GM12891 (cell line): Measurements from ENCODE around the gene ZNF81.

ENCODE experiments used
- PAX5 ChIP-seq: IDR thresholded peaks from 2 replicates; pipeline ENCODE4 v1.6.1; 2011; ENCODE audit warnings: low read length, moderate library complexity, mild to moderate bottlenecking; ENCODE audit not compliant: insufficient read depth, severe bottlenecking
- POLR2A ChIP-seq: IDR thresholded peaks from 2 replicates; pipeline ENCODE4 v1.6.1; 2011; ENCODE audit warnings: low read depth, low read length, control low read depth
- POLR2AphosphoS5 ChIP-seq: IDR thresholded peaks from 2 replicates; pipeline ENCODE4 v1.6.1; 2011; ENCODE audit warnings: low read depth, low read length, control low read depth
- SPI1 ChIP-seq: IDR thresholded peaks from 2 replicates; pipeline ENCODE4 v1.6.1; 2011; ENCODE audit warnings: low read depth, low read length, control low read depth

DNA sequence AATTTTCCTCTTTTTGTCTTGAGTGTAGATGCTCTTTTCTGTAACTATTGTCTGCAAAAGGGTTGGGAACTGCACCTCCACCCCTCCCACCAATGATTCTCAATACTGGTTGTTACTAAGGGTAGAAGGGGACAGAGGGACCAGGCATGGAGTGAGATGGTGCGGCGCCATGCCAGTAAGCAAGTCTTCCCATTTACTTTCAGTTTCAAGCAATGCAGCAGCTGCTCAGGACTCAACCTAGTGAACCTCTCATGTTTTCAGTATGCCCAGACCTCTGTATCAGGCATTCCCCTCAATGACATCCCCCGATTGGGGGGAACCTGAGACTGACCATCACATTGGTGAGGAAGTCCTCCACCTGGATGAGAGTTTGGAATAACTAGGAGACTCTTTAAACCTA is 41.5 kb downstream of the ZNF81 start:
- TF ChIP-seq POLR2A (no peak), POLR2AphosphoS5 (no peak), PAX5 (no peak), SPI1 (no peak)
